HepG2 (cell line): ENCODE measurements around the gene RNF10. TPM values are rescaled to one million over a fixed set of nuclear protein-coding genes. Genes with fewer than 3 reads are reported as not detected.

ENCODE experiments used
- ATAC-seq: fragments of 200-7000 bp; cut with Tn5 transposase; 3 replicates; pipeline ENCODE4 v1.9.1; 2020; ENCODE audit warnings: mild to moderate bottlenecking, moderate library complexity
- BruUV-seq: library from RNA; stranded (reverse); fragments of 400-500 nt; replicated peaks from 2 replicates; lab custom pipeline; 2021; lab: Mats Ljungman, UMichigan
- CTCF ChIA-PET: fragments of 300-600 bp; formaldehyde crosslinking; extraction: SDS; loops from one replicate; lab custom pipeline; 2021; ENCODE audit warnings: low total read pairs, inconsistent platforms, low intra/inter-chr PET ratio; lab: Yijun Ruan, JAX
- POLR2A ChIA-PET: fragments of 350-600 bp; sonication (Branson Sonifier 250); formaldehyde crosslinking; loops from one replicate; lab custom pipeline; 2020; ENCODE audit warnings: antibody characterized with exemption, inconsistent platforms; lab: Yijun Ruan, JAX
- DNase-seq: peaks from one replicate; pipeline ENCODE4 v3.0.0-alpha.2; 2015; ENCODE audit warnings: low spot score
- FAIRE-seq: peaks from 3 replicates; lab custom pipeline; 2011; peaks lifted over from hg19 to GRCh38; lab: Jason Lieb, UNC
- H2AFZ ChIP-seq: one replicate; pipeline ENCODE4 v1.6.1; 2011; ENCODE audit warnings: low read length, inconsistent platforms
- H3K27ac ChIP-seq: fragments of 300-600 bp; 3 replicates; pipeline ENCODE4 v1.8.0; 2011; ENCODE audit warnings: mixed run types, mild to moderate bottlenecking, mixed read lengths, low read length, inconsistent platforms; ENCODE audit not compliant: insufficient read depth; ENCODE audit errors: extremely low read length
- H3K27me3 ChIP-seq, 2 experiments: fragments of 200-600 bp in 1 of 2; 2 replicates in 1 of 2; 3 replicates in 1 of 2; pipeline versions ENCODE4 v1.6.0 to v1.8.0; 2011; ENCODE audit warnings: low read length in 2 of 2, mild to moderate bottlenecking in 2 of 2, moderate library complexity in 2 of 2, inconsistent platforms in 1 of 2; ENCODE audit not compliant: insufficient read depth in 2 of 2, control insufficient read depth in 1 of 2
- H3K36me3 ChIP-seq, 2 experiments: fragments of 200-600 bp in 1 of 2; replicated peaks in 1 of 2; 2 replicates in 1 of 2; 3 replicates in 1 of 2; pipeline versions ENCODE4 v1.5.1 to v1.8.0; 2011; ENCODE audit warnings: low read length in 2 of 2, inconsistent platforms in 1 of 2; ENCODE audit not compliant: insufficient read depth in 2 of 2, control insufficient read depth in 1 of 2
- H3K4me1 ChIP-seq: 2 replicates; pipeline ENCODE4 v1.5.1; 2012; ENCODE audit warnings: low read length, inconsistent platforms; ENCODE audit not compliant: insufficient read depth
- H3K4me2 ChIP-seq: 2 replicates; pipeline ENCODE4 v1.6.0; 2011; ENCODE audit warnings: low read depth, low read length, inconsistent platforms
- H3K4me3 ChIP-seq, 3 experiments: fragments of 200-600 bp in 1 of 3; sonication (generic), shearing (Covaris generic) in 1 of 3; replicated peaks in 1 of 3; 2 replicates each; pipeline ENCODE4 v1.5.1; 2011 to 2016; ENCODE audit warnings: low read length in 3 of 3, inconsistent platforms in 2 of 3, low read depth in 2 of 3, mild to moderate bottlenecking in 2 of 3, control low read depth in 1 of 3, mixed read lengths in 1 of 3; ENCODE audit not compliant: insufficient read depth in 1 of 3
- H3K79me2 ChIP-seq: one replicate; pipeline ENCODE4 v1.6.1; 2011; ENCODE audit warnings: low read length, inconsistent platforms; ENCODE audit not compliant: insufficient read depth
- H3K9ac ChIP-seq: 2 replicates; pipeline ENCODE4 v1.6.0; 2011; ENCODE audit warnings: mild to moderate bottlenecking, low read depth, low read length, inconsistent platforms; ENCODE audit not compliant: insufficient read depth
- H3K9me3 ChIP-seq: 2 replicates; pipeline ENCODE4 v1.5.1; 2012; ENCODE audit warnings: mild to moderate bottlenecking, low read length
- H4K20me1 ChIP-seq: 2 replicates; pipeline ENCODE4 v1.6.0; 2011; ENCODE audit warnings: inconsistent platforms, mild to moderate bottlenecking, low read length, moderate library complexity; ENCODE audit not compliant: insufficient read depth
- CEBPG ChIP-seq: IDR thresholded peaks from 2 replicates; pipeline ENCODE4 v1.6.1; 2016
- CREB1 ChIP-seq, 2 experiments: fragments of 450-650 bp in 1 of 2; IDR thresholded peaks; 2 replicates each; pipeline ENCODE4 v1.6.1; 2016 to 2017; ENCODE audit warnings: control low read depth in 1 of 2, mild to moderate bottlenecking in 1 of 2, missing compliant biosample characterization in 1 of 2, missing genetic modification characterization in 1 of 2
- ELK4 ChIP-seq: sonication (generic); formaldehyde crosslinking; IDR thresholded peaks from 2 replicates; pipeline ENCODE4 v1.9.0; 2021; ENCODE audit warnings: missing genetic modification reagents, borderline replicate concordance
- KAT8 ChIP-seq: IDR thresholded peaks from 2 replicates; pipeline ENCODE4 v1.6.1; 2016; ENCODE audit warnings: missing genetic modification reagents, missing compliant biosample characterization
- KLF16 ChIP-seq, 2 experiments: sonication (generic) in 1 of 2; formaldehyde crosslinking in 1 of 2; IDR thresholded peaks; 2 replicates each; pipeline versions ENCODE4 v1.6.1 to v1.8.0; 2016 to 2023; ENCODE audit warnings: missing genetic modification reagents in 2 of 2, missing compliant biosample characterization in 1 of 2
- MAX ChIP-seq: IDR thresholded peaks from 2 replicates; pipeline ENCODE4 v1.6.1; 2012; ENCODE audit warnings: inconsistent platforms
- MIXL1 ChIP-seq: IDR thresholded peaks from 2 replicates; pipeline ENCODE4 v1.6.1; 2016
- MYPOP ChIP-seq: sonication (generic); formaldehyde crosslinking; IDR thresholded peaks from 2 replicates; pipeline ENCODE4 v1.8.1; 2023; ENCODE audit warnings: mild to moderate bottlenecking, moderate library complexity, missing genetic modification reagents
- NKX3-1 ChIP-seq: sonication (generic); formaldehyde crosslinking; IDR thresholded peaks from 2 replicates; pipeline ENCODE4 v1.5.0; 2020; ENCODE audit warnings: missing genetic modification reagents
- REXO4 ChIP-seq: sonication (generic); formaldehyde crosslinking; IDR thresholded peaks from 2 replicates; pipeline ENCODE4 v1.8.0; 2022; ENCODE audit warnings: missing genetic modification reagents, mild to moderate bottlenecking, borderline replicate concordance
- SRSF9 ChIP-seq: fragments of 200-400 bp; formaldehyde crosslinking; IDR thresholded peaks from 2 replicates; pipeline ENCODE4 v1.6.1; 2018; ENCODE audit warnings: borderline replicate concordance, mild to moderate bottlenecking, low read depth, low read length; ENCODE audit not compliant: insufficient read depth, poor library complexity, severe bottlenecking
- ZFP82 ChIP-seq: sonication (generic); formaldehyde crosslinking; IDR thresholded peaks from 2 replicates; pipeline ENCODE4 v1.5.1; 2020; ENCODE audit warnings: mild to moderate bottlenecking, missing genetic modification reagents, borderline replicate concordance
- ZNF383 ChIP-seq: sonication (generic); formaldehyde crosslinking; IDR thresholded peaks from 2 replicates; pipeline ENCODE4 v1.4.0; 2020; ENCODE audit warnings: missing genetic modification reagents, mild to moderate bottlenecking, borderline replicate concordance
- ZNF446 ChIP-seq: sonication (generic); formaldehyde crosslinking; IDR thresholded peaks from 2 replicates; pipeline ENCODE4 v1.5.0; 2020; ENCODE audit warnings: mild to moderate bottlenecking, missing genetic modification reagents
- ZNF646 ChIP-seq: sonication (generic); formaldehyde crosslinking; IDR thresholded peaks from 2 replicates; pipeline ENCODE4 v1.9.0; 2021; ENCODE audit warnings: mild to moderate bottlenecking, missing genetic modification reagents
- ZNF75D ChIP-seq: sonication (generic); formaldehyde crosslinking; IDR thresholded peaks from 2 replicates; pipeline ENCODE4 v1.8.1; 2023; ENCODE audit warnings: missing genetic modification reagents, mild to moderate bottlenecking, borderline replicate concordance
- whole genome bisulfite sequencing: methylation state at CpG from one replicate; pipeline ENCODE4 v1.1.6; 2017; ENCODE audit warnings: low lambda C conversion rate; 5-methylcytosine and 5-hydroxymethylcytosine counted together
- in situ Hi-C: cut with HindIII; loops from 2 replicates; pipeline ENCODE4 v1.10.0; 2017; ENCODE audit warnings: low pct_unique_long_range_greater_than_20kb; ENCODE audit not compliant: extremely low pct_ligation_motif_present
- intact Hi-C: fragments of 100-400 bp; cut with micrococcal nuclease; formaldehyde crosslinking; loops from one replicate; pipeline ENCODE4 v1.10.0; 2022; ENCODE audit not compliant: unreplicated experiment
- polyA plus RNA-seq, 8 experiments: library from polyadenylated mRNA; depleted of rRNA in 3 of 8; stranded (reverse) in 7 of 8; unstranded in 1 of 8; fragments of >200 nt; fragmentation: Illumina TruSeq in 4 of 8; extraction: Trizol in 4 of 8; gene quantifications; 2 replicates each; pipeline versions ENCODE4 v1.2.1 to v1.2.3, GENCODE V29; 2011 to 2016; ENCODE audit warnings: low read depth in 4 of 8, missing spikeins in 1 of 8, mixed read lengths in 1 of 8; ENCODE audit not compliant: insufficient read depth in 1 of 8
- total RNA-seq, 5 experiments: library from RNA; depleted of rRNA; stranded (reverse); fragments of >200 nt; fragmentation: Illumina TruSeq; extraction: Trizol; gene quantifications; 2 replicates each; pipeline ENCODE4 v1.2.3, GENCODE V29; 2016; ENCODE audit warnings: low read depth in 1 of 5

Gene RNF10
- total and polyA plus RNA-seq, 2 of the 13 experiments (the other 11 are each of a cell fraction or from before 2014, with no cell fraction given): 62.5 to 88.0 TPM

GRCh38 chr12:120581998-120582397 is 47.8 kb downstream of the RNF10 start:
- no peak for DNase-seq
- intact Hi-C loops (loop anchor here (2.0 to 5.0 kb wide), 2 partner anchors 129 to 390 kb away; partner anchors contain the start of gene UNC119B), in situ Hi-C loops (loop anchor here (5.0 kb wide), 2 partner anchors 70 to 130 kb away; partner anchors contain the start of gene UNC119B)
- H3K9ac ChIP-seq: peak overlapping the region; percentile 63
- ChIA-PET CTCF (no interaction called here), POLR2A (interaction anchor here (1.1 to 2.7 kb wide), 9 partner anchors 18 to 289 kb away, joined by 3 to 24 read pairs (median 5); partner anchors contain the start of genes COQ5, DYNLL1 and RNU4-1)
- no TSS peak for BruUV-seq
- H3K4me2 ChIP-seq: peak overlapping the region; percentile 94
- H3K27ac ChIP-seq: no peak overlapping the region
- H3K36me3 ChIP-seq: peaks cover 12 to 16% of the 10 kb centered on the region in 2 experiments; a peak in 4 of 5 replicates
- no peak for FAIRE-seq
- H2AFZ ChIP-seq: peak overlapping the region; percentile 74
- peaks cover 36% of the 10 kb centered on the region for H3K4me1 ChIP-seq
- no peaks in the 10 kb centered on the region for H4K20me1 ChIP-seq
- no peaks in the 10 kb centered on the region for H3K79me2 ChIP-seq
- no peaks in the 10 kb centered on the region for H3K9me3 ChIP-seq
- WGBS: 6% methylated on average over 9 of the region's 9 CpGs
- ATAC-seq: no peak
- H3K4me3 ChIP-seq: peak overlapping the region; percentile 63 to 92 (median 91)
- peaks cover 2 to 18% of the 10 kb centered on the region in 2 experiments; a peak in 4 of 5 replicates for H3K27me3 ChIP-seq
- TF ChIP-seq ZNF383 (CRISPR knock-in tag) (no peak), REXO4 (CRISPR knock-in tag) (no peak), ZFP82 (CRISPR knock-in tag) (no peak), KAT8 (no peak), ZNF75D (CRISPR knock-in tag) (no peak), ZNF646 (CRISPR knock-in tag) (no peak), MAX (no peak), ELK4 (CRISPR knock-in tag) (no peak), ZNF446 (CRISPR knock-in tag) (no peak), CEBPG (CRISPR knock-in tag) (no peak), MYPOP (CRISPR knock-in tag) (no peak), CREB1 (IDR thresholded peaks at IDR 0.05) (peak; percentile 98), CREB1 (CRISPR knock-in tag; IDR thresholded peaks at IDR 0.05) (no peak), NKX3-1 (CRISPR knock-in tag) (no peak), SRSF9 (no peak), KLF16 (CRISPR knock-in tag; IDR thresholded peaks at IDR 0.05) (0 out of 4 replicates have a peak, but pooled peaks of 1 of the 2 experiments have one; percentile 36), MIXL1 (no peak)
